Colonic mucosa (tissue), 4 donors: Measurements from ENCODE around the gene TMA7. TPM values are rescaled to one million over a fixed set of nuclear protein-coding genes. Genes with fewer than 3 reads are reported as not detected.
A peak's percentile ranks its signal among the peaks of the same experiment; 100 is the strongest.

Experiments used
- DNase-seq: peaks from one replicate; pipeline ENCODE4 v3.0.0-alpha.2; 2020
- H3K27ac ChIP-seq: fragments of 200-600 bp; one replicate; pipeline ENCODE4 v1.8.0; 2021
- H3K27me3 ChIP-seq: fragments of 200-600 bp; one replicate; pipeline ENCODE4 v1.8.0; 2021
- H3K36me3 ChIP-seq: fragments of 200-600 bp; one replicate; pipeline ENCODE4 v1.8.0; 2021
- H3K4me1 ChIP-seq: fragments of 200-600 bp; one replicate; pipeline ENCODE4 v1.8.0; 2021; ENCODE audit warnings: mild to moderate bottlenecking
- H3K4me3 ChIP-seq: fragments of 200-600 bp; one replicate; pipeline ENCODE4 v1.8.0; 2021
- H3K9ac ChIP-seq, 2 donors: one replicate each; pipeline ENCODE4 v1.7.0; 2013; ENCODE audit warnings: control low read depth in 2 of 2, low read depth in 2 of 2, low read length in 2 of 2
- H3K9me3 ChIP-seq: fragments of 200-600 bp; one replicate; pipeline ENCODE4 v1.8.0; 2021
- intact Hi-C: fragments of 100-400 bp; cut with DNase I; formaldehyde crosslinking; loops from one replicate; pipeline ENCODE4 v1.14.1; 2022
- total RNA-seq, 2 donors: library from RNA; stranded (reverse); fragmentation: NEBNext Ultra II Directional in 1 of 2; extraction: Animal tissue kit (Norgen Biotek cat#: 25700) in 1 of 2; gene quantifications; one replicate each; pipeline ENCODE4 v1.2.1, GENCODE V29; 2021
- TF ChIP-seq, protein P1 (sequence below): fragments of 200-600 bp; IDR thresholded peaks from one replicate; pipeline ENCODE4 v1.8.0; 2022; ENCODE audit warnings: antibody characterized with exemption, mild to moderate bottlenecking
- donor health status: healthy.
- donor health status: DM: no; HTN: no; CAD: no.
- donor health status: DM: no; HTN: no; CAD: no.

The TMA7 gene
- total RNA-seq, 2 donors from 2014 or later = 185 to 259 TPM

DNA sequence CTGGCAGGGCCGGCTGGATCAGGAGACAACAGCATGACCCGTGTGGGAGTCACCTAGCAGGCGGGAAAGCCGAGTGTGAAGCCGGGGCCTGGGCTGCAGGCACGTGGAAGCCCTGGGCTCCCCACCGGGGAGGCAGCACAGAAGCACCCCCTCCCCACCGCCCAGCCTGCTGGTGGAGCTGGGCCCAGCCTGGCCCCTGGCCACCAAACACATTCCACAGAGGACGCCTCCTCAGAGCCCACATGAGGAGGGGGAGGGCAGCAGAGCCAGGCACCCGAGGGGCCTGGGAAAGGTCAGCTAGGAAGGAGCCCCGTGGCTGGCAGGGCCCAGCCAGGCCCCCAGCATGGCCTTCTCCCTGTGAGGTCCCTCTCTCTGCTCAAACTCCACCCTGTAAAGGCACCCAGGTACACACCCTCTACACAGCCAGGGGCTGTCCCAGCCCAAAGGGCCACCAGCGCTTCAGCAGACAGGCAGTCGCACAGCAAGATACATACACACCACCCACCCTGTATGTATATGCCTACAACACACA, 14.7 kb upstream of the TMA7 start:
- H3K27ac ChIP-seq = no peak overlapping the region
- no peaks in the 10 kb centered on the region for H3K27me3 ChIP-seq
- TF ChIP-seq, protein P1, sequence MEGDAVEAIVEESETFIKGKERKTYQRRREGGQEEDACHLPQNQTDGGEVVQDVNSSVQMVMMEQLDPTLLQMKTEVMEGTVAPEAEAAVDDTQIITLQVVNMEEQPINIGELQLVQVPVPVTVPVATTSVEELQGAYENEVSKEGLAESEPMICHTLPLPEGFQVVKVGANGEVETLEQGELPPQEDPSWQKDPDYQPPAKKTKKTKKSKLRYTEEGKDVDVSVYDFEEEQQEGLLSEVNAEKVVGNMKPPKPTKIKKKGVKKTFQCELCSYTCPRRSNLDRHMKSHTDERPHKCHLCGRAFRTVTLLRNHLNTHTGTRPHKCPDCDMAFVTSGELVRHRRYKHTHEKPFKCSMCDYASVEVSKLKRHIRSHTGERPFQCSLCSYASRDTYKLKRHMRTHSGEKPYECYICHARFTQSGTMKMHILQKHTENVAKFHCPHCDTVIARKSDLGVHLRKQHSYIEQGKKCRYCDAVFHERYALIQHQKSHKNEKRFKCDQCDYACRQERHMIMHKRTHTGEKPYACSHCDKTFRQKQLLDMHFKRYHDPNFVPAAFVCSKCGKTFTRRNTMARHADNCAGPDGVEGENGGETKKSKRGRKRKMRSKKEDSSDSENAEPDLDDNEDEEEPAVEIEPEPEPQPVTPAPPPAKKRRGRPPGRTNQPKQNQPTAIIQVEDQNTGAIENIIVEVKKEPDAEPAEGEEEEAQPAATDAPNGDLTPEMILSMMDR = no peak
- peak overlapping the region in 1 of 2 donors; percentile 18 for H3K9ac ChIP-seq
- DNase-seq = no peak
- H3K36me3 ChIP-seq = no peaks in the 10 kb centered on the region
- H3K4me1 ChIP-seq = peaks cover 14% of the 10 kb centered on the region
- intact Hi-C loops = no loop called here
- H3K9me3 ChIP-seq = no peaks in the 10 kb centered on the region
- H3K4me3 ChIP-seq = no peak overlapping the region

DNA sequence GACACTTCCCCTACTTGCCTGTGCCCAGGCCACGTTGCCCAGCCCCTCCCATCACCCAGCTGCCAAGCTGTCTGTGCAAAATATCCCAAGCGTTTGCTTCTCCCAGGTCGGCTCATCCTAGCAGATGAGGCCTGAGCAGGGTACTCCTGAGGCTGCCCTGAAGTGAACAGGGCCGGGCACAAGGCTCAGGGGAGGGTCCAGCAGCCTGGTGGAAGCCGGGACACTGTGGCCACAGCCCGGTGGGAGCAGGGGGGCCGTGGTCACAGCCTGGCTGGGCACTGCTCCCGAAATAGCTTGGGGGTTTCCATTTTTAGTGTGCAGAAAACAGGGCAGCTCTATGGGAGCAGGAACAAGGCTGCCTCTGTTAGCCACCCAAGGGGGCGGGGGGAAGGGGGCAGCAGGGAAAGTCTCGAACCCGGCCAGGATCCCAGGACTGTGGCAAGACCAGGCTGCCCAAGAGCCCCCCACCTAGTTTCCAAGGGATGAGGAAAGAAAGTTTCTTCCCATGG, 13.6 kb upstream of the TMA7 start:
- Histone ChIP-seq H3K4me3 (no peak overlapping the region), H3K4me1 (peaks cover 16% of the 10 kb centered on the region), H3K27me3 (no peaks in the 10 kb centered on the region), H3K27ac (no peak overlapping the region), H3K36me3 (no peaks in the 10 kb centered on the region), H3K9ac (peak overlapping the region in 1 of 2 donors; percentile 89), H3K9me3 (no peaks in the 10 kb centered on the region)
- intact Hi-C loops = no loop called here
- no peak for DNase-seq
- TF ChIP-seq, protein P1 = no peak

GRCh38 chr3:48426944-48427629, 13.0 kb upstream of the TMA7 start:
- Histone ChIP-seq H3K4me3 (peak overlapping the region; percentile 73), H3K27ac (no peak overlapping the region), H3K9me3 (no peaks in the 10 kb centered on the region), H3K9ac (peak overlapping the region; percentile 61 to 89), H3K4me1 (peaks cover 16% of the 10 kb centered on the region), H3K36me3 (no peaks in the 10 kb centered on the region), H3K27me3 (no peaks in the 10 kb centered on the region)
- intact Hi-C loops = no loop called here
- TF ChIP-seq, protein P1 = no peak
- no peak for DNase-seq

- DNase-seq = peak; percentile 48
- peak overlapping the region; percentile 61 to 89 for H3K9ac ChIP-seq
- peaks cover 16% of the 10 kb centered on the region for H3K4me1 ChIP-seq
- H3K9me3 ChIP-seq = no peaks in the 10 kb centered on the region
- H3K4me3 ChIP-seq = peak overlapping the region; percentile 73
- no peaks in the 10 kb centered on the region for H3K36me3 ChIP-seq
- intact Hi-C loops = no loop called here
- no peaks in the 10 kb centered on the region for H3K27me3 ChIP-seq
- TF ChIP-seq, protein P1 = no peak
- peak overlapping the region; percentile 89 for H3K27ac ChIP-seq
Observed at GRCh38 chr3:48427630-48427962, 12.5 kb upstream of the TMA7 start.

DNA sequence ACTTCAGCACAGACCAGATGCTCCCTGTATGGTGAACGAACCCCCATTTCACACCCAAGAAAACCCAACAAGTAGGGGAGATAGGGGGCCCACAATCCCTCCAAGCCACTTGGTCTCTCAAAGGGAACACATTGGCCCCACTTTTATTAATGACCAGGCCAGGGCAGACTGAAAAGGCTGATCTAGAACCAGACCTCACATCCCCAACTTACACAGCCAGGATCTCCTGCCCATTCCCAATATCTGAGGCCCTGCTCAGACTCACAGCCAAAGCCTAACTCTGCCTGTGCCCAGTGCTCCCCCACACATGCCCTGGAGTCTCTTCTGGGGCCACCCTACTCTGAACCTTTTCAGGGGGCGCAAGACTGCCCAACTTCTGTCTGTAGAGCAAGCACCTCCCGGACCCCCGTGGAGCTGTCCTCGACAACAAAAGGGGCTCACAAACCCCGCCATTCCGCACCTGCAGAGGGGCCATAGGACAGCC, 11.9 kb upstream of the TMA7 start:
- Histone ChIP-seq H3K36me3 (no peaks in the 10 kb centered on the region), H3K4me1 (peaks cover 18% of the 10 kb centered on the region), H3K27me3 (no peaks in the 10 kb centered on the region), H3K27ac (peak overlapping the region; percentile 89), H3K9ac (peak overlapping the region; percentile 61 to 89), H3K9me3 (no peaks in the 10 kb centered on the region), H3K4me3 (peak overlapping the region; percentile 73)
- TF ChIP-seq, protein P1 = no peak
- no peak for DNase-seq
- intact Hi-C loops = no loop called here
